GM12878 (cell line): ENCODE data around the gene EMP2. TPM values are rescaled to one million over a fixed set of nuclear protein-coding genes. Genes with fewer than 3 reads are reported as not detected.

Experiments
- BCL11A ChIP-seq: IDR thresholded peaks from 2 replicates; pipeline ENCODE4 v1.6.1; 2011; ENCODE audit warnings: low read depth, low read length
- BHLHE40 ChIP-seq, 2 experiments: fragments of 450-650 bp in 1 of 2; IDR thresholded peaks; 2 replicates each; pipeline ENCODE4 v1.6.1; 2011 to 2017; ENCODE audit warnings: low read depth in 2 of 2, borderline replicate concordance in 1 of 2, improper control_type of control experiment in 1 of 2, low read length in 1 of 2, mild to moderate bottlenecking in 1 of 2
- MLLT1 ChIP-seq: fragments of 450-650 bp; IDR thresholded peaks from 2 replicates; pipeline ENCODE4 v1.6.1; 2016; ENCODE audit warnings: mild to moderate bottlenecking
- MTA2 ChIP-seq: fragments of 450-650 bp; IDR thresholded peaks from 2 replicates; pipeline ENCODE4 v1.6.1; 2016; ENCODE audit warnings: low read depth, mild to moderate bottlenecking, moderate library complexity
- MTA3 ChIP-seq: IDR thresholded peaks from 2 replicates; pipeline ENCODE4 v1.6.1; 2012; ENCODE audit warnings: low read length, inconsistent platforms, borderline replicate concordance
- RB1 ChIP-seq: fragments of 450-650 bp; formaldehyde crosslinking; IDR thresholded peaks from 2 replicates; pipeline ENCODE4 v1.6.1; 2017; ENCODE audit warnings: mild to moderate bottlenecking, borderline replicate concordance
- SIX5 ChIP-seq: IDR thresholded peaks from 2 replicates; pipeline ENCODE4 v1.6.1; 2011; ENCODE audit warnings: mild to moderate bottlenecking, low read depth, low read length, moderate library complexity; ENCODE audit not compliant: severe bottlenecking
- SP1 ChIP-seq: IDR thresholded peaks from one replicate; pipeline ENCODE4 v1.6.1; 2011; ENCODE audit warnings: low read depth, low read length
- TARDBP ChIP-seq: IDR thresholded peaks from 2 replicates; pipeline ENCODE4 v1.6.1; 2016; ENCODE audit warnings: borderline replicate concordance
- ZBTB33 ChIP-seq: fragments of 450-650 bp; IDR thresholded peaks from 2 replicates; pipeline ENCODE4 v1.6.1; 2017; ENCODE audit warnings: mild to moderate bottlenecking
- polyA plus RNA-seq, 11 experiments: library from polyadenylated mRNA; depleted of rRNA in 4 of 11; unstranded in 6 of 11; stranded (reverse) in 5 of 11; fragments of >200 nt; fragmentation: Nextera tagmentation in 4 of 11; fragmentation: Illumina TruSeq in 1 of 11; extraction: Ambion mirVana in 4 of 11; extraction: Trizol in 1 of 11; gene quantifications; 1 replicate in 1 of 11; 2 replicates in 10 of 11; pipeline versions ENCODE4 v1.2.1 to v1.2.3, GENCODE V29; 2011 to 2016; ENCODE audit warnings: inconsistent platforms in 2 of 11, missing spikeins in 2 of 11, low read depth in 1 of 11
- total RNA-seq, 4 experiments: library from RNA; depleted of rRNA in 3 of 4; stranded (reverse); fragments of >200 nt in 3 of 4; fragmentation: Illumina TruSeq in 1 of 4; extraction: Trizol in 1 of 4; gene quantifications; 2 replicates each; pipeline versions ENCODE4 v1.2.1 to v1.2.3, GENCODE V29; 2013 to 2021
- TF ChIP-seq, protein P1 (sequence below): fragments of 450-650 bp; formaldehyde crosslinking; IDR thresholded peaks from 2 replicates; pipeline ENCODE4 v1.5.0; 2022; ENCODE audit warnings: mild to moderate bottlenecking, missing genetic modification characterization
- TF ChIP-seq, protein P2 (sequence below): IDR thresholded peaks from 2 replicates; pipeline ENCODE4 v1.6.1; 2012; ENCODE audit warnings: mild to moderate bottlenecking, low read depth, low read length
- TF ChIP-seq, protein P3 (sequence below): IDR thresholded peaks from 2 replicates; pipeline ENCODE4 v1.6.1; 2012; ENCODE audit warnings: low read depth, low read length, improper control_type of control experiment

Gene EMP2
- total and polyA plus RNA-seq, 10 of the 15 experiments (the other 5 are each of a cell fraction or from before 2014, with no cell fraction given), result 0.41 to 10.4 (median 3.8) TPM

- TF ChIP-seq ZBTB33 (no peak), TARDBP (no peak), RB1 (no peak), MTA3 (no peak), SIX5 (no peak), MTA2 (no peak), SP1 (no peak), BHLHE40 (IDR thresholded peaks at IDR 0.05; ENCODE audit: borderline replicate concordance in 1 of 2, low read depth in 2 of 2, low read length in 1 of 2) (peak; percentile 58 to 78; a peak in 3 of 4 replicates), BCL11A (no peak), MLLT1 (no peak)
- TF ChIP-seq, protein P1, sequence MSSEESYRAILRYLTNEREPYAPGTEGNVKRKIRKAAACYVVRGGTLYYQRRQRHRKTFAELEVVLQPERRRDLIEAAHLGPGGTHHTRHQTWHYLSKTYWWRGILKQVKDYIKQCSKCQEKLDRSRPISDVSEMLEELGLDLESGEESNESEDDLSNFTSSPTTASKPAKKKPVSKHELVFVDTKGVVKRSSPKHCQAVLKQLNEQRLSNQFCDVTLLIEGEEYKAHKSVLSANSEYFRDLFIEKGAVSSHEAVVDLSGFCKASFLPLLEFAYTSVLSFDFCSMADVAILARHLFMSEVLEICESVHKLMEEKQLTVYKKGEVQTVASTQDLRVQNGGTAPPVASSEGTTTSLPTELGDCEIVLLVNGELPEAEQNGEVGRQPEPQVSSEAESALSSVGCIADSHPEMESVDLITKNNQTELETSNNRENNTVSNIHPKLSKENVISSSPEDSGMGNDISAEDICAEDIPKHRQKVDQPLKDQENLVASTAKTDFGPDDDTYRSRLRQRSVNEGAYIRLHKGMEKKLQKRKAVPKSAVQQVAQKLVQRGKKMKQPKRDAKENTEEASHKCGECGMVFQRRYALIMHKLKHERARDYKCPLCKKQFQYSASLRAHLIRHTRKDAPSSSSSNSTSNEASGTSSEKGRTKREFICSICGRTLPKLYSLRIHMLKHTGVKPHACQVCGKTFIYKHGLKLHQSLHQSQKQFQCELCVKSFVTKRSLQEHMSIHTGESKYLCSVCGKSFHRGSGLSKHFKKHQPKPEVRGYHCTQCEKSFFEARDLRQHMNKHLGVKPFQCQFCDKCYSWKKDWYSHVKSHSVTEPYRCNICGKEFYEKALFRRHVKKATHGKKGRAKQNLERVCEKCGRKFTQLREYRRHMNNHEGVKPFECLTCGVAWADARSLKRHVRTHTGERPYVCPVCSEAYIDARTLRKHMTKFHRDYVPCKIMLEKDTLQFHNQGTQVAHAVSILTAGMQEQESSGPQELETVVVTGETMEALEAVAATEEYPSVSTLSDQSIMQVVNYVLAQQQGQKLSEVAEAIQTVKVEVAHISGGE (CRISPR knock-in tag), result no peak
- TF ChIP-seq, protein P2, sequence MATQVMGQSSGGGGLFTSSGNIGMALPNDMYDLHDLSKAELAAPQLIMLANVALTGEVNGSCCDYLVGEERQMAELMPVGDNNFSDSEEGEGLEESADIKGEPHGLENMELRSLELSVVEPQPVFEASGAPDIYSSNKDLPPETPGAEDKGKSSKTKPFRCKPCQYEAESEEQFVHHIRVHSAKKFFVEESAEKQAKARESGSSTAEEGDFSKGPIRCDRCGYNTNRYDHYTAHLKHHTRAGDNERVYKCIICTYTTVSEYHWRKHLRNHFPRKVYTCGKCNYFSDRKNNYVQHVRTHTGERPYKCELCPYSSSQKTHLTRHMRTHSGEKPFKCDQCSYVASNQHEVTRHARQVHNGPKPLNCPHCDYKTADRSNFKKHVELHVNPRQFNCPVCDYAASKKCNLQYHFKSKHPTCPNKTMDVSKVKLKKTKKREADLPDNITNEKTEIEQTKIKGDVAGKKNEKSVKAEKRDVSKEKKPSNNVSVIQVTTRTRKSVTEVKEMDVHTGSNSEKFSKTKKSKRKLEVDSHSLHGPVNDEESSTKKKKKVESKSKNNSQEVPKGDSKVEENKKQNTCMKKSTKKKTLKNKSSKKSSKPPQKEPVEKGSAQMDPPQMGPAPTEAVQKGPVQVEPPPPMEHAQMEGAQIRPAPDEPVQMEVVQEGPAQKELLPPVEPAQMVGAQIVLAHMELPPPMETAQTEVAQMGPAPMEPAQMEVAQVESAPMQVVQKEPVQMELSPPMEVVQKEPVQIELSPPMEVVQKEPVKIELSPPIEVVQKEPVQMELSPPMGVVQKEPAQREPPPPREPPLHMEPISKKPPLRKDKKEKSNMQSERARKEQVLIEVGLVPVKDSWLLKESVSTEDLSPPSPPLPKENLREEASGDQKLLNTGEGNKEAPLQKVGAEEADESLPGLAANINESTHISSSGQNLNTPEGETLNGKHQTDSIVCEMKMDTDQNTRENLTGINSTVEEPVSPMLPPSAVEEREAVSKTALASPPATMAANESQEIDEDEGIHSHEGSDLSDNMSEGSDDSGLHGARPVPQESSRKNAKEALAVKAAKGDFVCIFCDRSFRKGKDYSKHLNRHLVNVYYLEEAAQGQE, result no peak
- TF ChIP-seq, protein P3, sequence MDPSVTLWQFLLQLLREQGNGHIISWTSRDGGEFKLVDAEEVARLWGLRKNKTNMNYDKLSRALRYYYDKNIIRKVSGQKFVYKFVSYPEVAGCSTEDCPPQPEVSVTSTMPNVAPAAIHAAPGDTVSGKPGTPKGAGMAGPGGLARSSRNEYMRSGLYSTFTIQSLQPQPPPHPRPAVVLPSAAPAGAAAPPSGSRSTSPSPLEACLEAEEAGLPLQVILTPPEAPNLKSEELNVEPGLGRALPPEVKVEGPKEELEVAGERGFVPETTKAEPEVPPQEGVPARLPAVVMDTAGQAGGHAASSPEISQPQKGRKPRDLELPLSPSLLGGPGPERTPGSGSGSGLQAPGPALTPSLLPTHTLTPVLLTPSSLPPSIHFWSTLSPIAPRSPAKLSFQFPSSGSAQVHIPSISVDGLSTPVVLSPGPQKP, result no peak
Observed at GRCh38 chr16:10597187-10597601, 16.8 kb upstream of the EMP2 start (continued).
